Measurements from ENCODE around the gene RUNX2.

RUNX2 gene

DNA sequence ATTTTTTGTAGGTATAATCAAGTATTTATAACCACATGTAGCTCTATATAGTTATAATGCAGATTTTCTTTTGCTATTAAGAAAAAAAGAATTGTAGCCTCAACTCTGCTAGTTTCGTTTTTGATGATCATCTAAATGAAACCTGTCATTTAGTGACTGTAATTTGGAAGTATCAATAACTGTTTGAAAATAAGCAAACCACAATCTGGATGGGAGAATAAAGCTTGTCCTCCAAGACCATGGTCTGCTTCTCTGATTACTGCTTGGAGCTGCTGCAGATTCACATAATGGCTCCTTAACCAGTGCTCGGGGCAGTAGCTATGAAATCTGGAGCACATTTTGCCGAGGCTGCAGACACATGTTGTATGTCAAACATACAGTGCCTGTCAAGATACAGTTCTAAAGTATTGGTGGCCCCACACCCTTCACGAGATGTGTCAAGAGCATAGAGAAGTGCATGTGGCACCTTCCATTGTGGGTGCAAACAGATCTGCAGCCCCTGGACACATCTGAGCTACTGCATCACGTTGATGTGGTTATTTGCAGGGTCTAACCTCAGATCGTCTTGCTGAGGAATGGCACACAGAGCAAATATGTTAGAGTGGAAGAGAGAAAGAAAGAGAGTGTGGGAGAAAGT lies 305.3 kb downstream of the RUNX2 start:
- DNase-seq: no peak

DNA sequence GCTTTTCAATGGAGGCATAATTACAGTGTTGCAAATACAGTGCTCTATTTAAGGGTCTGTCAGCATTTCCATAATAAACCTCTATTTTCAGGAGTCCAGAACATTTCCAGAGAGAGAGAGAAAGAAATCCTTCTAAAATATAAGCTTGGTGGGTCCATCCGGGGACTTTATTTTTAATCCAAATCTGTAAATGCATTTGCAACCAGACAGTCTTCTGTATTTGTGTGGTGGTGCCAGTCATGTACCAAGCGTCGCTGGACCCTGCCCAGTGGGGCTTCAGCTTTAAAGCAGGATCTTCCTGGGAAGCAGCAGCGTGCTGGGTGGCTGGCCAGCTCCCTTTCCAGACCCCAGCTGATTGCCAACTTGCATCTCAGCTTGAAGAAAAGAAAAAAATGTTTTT lies 306.1 kb downstream of the RUNX2 start:
- no peak for DNase-seq

DNA sequence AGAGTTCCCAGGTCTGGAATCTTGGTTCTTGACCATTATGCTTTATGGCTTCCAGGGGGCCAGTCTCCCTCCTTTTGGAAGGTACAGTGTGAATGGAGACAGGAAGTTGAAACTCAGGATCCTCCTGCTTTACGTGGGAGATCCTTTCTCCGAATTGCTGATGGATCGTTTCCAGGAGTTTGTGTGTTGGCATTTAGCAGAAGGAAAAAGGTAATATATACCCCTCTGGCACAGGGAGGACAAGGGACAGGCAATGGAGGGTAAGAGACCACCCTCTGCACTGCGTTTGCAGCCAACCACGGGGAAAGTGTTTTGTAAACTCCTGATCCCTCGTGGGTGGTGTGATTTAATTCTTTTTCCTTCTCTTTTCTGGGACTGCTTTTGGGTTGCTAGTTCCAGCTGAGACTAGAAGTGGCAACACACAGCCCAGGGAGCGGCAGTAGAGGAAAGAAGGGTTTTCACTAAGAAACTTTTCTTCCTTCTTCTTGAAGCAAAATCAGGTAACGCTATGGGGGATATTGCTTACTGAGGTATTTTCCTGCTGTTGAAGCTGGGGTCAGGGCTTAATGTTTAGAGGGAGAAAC lies 307.2 kb downstream of the RUNX2 start:
- no peak for DNase-seq

DNA sequence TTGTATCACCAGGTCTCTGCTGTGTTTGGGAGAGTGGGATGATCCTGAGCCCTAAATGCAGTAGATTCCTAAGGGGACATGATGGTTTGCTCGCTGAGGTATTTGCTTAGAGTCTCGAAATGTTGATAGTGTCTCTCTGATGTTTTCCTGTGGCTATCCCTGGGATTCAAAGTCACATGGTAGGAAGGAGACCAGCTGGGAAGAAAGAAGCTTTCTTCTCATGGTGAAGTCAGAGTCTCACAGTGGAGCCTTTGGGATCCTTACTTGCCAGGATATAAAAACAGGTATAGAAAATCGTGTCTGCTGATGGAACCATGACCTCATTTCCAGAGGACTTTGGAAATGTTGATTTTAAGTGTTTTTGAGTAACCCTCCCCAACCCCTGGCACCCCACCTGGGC lies 308.9 kb downstream of the RUNX2 start:
- no peak for DNase-seq

DNA sequence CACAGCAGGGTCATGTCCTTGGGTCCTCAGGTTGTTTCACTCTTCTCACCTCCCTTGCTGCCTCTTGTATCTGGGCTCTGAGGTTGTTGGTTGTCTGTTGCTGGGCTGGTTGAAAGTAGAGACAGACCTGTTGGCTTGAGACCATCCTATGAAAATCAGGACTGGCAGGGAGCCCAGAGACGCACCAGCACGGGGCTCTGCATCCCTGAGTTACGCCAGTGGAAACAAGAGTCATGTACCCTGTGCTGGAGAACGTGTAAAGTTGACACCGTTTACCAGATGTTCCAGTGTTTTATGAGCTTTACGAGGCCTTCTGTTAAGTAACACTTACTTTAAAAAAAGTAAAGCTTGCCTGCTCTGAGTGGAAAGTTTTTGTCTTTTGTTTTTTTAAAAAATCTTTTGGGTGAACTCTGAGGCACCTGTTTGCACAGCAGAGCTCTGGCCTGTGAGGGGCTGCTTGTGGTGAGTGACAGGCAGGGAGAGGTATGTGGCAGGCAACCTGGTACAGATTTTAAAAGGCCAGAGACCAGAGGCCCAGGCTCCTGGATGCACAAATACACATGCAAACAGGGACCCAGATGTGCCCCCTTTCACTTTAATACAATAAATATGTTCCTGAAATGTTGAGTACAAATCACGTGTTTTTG lies 309.6 kb downstream of the RUNX2 start:
- DNase-seq: no peak

DNA sequence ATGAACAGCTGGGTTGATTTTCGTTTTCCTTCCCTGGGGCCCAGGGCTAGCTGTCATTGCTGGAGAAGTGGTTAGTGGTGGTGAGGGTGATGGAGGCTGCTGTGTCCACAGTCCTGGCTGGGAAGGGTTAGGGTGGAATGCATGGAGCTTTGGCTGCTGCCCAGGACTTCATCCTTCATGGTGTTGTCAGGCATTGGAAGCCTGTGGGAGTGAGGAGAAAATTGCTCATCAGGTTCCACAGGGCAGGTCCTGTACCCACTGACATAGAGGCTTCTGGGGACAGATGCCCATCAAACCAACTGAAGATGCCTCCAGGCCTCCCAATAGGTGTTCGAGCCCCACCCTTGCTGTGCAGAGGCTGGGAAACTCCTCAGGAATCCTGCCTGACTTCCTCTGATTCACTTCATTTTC lies 312.0 kb downstream of the RUNX2 start:
- DNase-seq: no peak

DNA sequence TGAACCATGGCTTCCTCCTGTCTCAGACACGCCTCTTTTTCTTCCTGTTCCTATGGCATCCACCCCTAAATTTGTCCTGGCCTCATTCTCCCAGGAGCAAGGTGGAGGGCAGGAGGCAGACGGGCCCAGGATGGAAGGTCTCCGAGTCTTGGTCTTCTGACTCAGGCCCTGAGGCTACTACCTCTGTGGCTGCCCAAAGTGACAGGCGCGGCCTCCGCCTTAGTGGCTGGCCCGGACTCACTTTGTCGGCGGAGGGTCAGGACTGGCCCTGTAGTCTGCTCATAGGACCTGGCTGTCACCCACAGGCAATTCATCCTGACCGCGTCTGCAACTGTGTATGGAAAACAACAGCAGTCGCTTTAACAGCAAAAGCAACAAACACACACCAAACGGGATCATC lies 312.7 kb downstream of the RUNX2 start:
- no peak for DNase-seq

DNA sequence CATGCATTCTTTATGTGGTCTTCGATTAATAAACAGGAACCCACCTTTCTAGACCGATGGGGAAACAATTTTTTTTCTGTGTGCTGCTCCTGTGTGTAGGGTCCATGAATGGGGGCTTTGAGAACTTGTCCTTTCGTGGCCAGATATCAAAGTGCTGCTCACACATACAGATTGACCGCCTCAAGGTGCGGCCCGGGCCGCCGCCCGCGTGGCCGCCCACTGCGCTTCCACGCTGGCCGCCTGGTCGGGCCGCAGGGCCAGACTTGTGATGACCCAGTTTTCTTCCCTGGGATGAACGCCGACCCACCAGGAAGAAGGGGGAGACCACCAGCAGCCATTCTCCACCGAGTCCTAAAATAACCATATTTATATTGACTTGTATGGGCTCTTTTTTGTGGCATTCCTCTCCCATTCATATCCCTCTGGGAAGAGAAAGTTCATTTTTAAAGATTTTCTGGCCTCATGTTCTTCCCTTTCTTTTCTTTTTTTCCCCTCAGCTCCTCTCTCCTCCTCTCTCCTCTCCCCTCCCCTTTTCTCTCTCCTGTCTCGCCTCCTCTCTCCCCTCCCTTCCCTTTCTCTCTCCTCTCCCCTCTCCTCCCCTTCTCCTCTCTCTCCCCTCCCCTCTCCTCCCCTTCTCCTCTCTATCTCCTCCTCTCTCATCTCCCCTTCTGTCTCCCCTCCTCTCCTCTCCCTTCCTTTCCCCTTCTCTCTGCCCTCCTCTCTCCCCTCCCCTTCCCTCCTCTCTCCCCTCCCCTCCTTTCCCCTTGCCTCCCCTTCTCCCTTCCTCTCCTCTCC lies 314.4 kb downstream of the RUNX2 start:
- DNase-seq: no peak

DNA sequence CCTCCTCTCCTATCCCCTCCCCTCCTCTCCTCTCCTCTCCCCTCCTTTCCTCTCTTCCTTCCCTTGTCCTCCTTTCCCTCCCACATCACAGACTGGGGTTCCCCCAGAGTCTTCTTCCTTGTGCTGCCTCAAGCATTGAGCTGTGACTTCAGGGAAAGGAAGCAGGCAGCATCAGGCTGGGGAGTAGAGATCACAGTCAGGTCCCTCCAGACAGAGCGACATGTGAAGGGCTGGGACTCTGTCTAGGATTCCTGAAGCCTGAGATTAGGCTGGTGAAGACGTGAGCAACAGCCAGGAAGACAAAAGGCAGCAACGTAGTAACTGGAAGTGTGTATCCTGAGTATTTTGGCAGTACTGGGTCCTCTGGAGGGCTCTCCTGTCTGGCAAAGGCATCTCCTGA lies 315.0 kb downstream of the RUNX2 start:
- DNase-seq: no peak

DNA sequence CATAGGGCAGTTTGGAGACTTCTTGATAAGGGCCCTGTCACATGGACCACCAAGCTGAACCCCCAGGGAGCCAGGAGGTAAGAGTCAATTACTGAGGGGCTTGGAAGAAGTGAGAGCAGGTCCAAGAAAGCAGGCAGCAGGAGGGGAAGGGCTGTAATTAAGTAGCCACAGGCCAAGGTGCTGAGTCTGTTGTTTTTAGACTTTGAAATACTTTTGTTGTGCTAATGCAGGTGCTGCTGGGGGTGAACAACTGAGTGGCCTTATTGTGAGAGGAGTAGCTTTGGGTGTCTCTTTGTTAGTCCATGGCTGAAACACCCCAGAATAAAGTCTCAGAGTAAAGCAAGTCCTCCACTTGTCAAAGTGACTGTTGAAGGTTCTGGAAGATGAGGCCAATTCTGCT lies 316.6 kb downstream of the RUNX2 start:
- DNase-seq: no peak

DNA sequence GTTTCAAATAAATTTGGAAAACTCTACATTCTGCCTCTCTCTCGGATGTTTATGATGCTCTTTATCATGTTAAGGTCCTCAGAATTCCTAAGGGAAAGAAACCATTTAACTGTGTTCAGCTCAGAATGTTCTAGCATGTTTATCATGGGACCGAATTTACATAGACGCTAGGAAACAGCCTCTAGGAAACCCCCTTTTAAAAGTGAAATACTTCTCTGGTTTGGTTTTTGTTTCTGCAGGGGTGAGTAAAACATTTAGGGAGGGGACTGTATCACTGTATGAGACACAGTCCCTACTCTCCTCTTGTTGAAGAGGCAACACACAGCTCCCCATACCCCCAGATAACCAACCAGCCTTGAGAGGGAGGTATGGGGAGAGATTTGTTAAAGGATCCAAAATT lies 317.2 kb downstream of the RUNX2 start:
- DNase-seq: no peak

DNA sequence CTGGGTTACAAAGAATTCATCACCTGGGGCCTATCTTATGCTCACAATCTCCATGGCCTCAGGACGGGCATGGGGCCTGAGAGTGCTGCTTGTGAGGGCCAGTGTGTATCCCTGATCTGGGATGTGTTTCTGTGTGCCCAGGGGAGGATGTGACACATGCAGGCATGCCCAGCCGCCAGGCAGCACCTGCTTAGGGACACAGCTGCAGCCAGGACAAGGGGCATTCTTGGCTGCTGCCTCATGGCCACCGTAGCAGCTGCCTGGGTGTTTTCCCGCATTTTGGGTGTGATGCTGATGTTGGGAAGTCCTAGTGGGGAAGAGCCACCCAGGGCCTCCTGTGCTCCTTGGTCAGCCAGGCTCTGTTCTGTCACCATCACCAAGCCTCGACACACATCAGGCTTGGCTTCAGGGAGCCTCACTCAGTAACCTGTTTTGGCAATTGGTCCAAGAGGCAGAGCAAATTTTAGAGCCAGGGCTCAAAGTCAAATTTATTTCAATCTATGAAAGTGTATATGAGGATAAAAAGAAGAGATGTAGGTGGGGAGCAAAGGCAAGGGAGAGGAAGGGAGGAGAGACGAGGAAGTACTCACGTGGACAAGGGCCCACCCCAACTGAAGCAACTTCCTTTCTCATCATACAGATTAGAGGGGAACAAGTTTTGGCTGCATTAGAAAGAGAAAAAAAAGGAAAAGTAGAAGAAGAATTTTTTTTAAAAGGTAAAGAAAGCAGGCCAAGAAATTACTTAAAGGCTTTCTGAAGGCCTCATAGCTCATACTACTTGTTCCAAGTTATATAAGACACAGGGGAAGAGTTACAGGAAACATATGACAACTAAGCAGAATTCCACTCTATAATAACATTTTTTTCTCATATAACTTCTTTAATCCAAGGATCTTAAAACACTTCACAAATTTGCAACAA lies 319.5 kb downstream of the RUNX2 start:
- peak; percentile 39 for DNase-seq

DNA sequence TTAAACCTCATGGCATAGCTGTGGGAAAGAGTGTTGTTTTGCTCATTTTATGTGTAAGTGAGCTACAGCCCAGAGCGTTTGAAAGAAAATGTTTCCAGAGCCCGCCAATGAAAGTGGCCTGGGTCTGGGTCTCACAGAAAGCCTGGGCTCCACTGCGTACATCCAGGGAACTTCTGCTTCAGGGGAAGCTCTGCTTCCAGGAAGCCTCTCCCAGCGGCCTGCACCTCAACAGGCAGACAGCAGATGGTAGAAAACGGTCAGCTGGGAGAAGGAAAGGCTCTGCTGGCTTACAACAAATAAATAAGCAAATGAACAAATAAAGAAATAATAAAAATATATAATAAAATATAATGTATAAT lies 320.1 kb downstream of the RUNX2 start:
- DNase-seq: no peak

DNA sequence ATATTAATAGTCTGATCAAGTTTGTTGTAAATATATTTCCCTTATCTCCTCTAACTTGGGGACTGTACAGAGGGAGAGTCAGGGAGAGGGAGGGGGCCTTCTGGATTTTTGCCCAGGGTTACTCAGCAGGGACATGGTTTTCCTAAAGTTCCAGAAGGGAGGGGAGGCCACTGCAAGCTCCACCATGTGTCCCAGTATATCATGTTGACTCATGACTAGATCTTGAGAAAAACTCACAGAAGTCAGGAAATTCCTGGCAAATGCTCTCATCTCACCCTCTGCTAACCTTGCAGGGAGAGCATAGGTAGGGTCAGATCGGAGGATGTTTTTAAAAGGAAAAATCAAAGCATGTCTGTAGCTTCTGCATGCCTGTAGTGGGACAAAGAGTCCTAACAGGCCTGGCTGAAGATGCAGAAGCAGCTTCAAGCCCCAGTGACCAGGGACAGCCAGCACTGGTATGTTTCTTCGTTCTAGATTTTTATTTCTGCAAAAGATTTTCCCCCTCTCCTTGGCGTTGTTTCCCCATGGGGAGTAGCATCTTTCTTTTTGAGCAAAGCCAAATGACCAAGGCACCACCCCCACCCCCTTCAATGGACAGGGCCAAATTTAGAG lies 322.5 kb downstream of the RUNX2 start:
- DNase-seq: no peak

DNA sequence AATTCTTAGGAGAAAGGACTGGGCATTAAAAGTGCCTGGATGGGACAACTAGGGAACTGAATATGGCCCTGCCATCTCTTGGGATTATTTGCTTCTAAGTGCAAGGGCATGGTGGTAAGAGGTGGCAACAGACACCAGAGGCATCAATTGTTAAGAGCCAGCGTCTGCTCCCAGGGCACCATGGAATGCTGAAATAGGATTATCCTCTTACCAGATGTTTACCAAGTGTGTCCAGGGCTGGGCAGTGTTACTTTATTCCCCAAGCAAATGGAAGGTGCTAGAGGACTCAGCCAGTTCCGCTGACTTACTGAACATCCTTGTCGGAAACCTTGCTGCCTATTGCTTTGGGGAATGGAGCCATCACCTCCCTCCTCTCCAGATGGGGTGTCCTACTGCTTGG lies 323.2 kb downstream of the RUNX2 start:
- no peak for DNase-seq

DNA sequence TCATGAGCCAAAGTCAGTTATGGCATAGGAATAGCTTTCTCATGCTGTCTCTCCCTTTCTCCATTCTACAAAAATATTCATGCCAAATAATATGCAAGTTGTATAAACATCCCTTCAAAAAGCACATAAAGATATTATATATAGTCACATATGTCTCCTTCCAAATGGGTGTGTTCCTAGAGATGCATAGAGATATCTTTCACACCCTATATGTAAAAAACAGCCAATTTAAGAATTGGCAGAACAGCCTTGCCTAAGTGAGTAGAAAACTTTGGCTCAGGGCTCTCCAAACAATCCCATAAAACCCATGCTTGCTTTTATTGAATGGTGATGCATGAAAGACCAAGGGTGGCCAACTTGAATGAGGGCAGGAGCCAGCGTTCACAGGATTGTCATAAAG lies 324.3 kb downstream of the RUNX2 start:
- no peak for DNase-seq

DNA sequence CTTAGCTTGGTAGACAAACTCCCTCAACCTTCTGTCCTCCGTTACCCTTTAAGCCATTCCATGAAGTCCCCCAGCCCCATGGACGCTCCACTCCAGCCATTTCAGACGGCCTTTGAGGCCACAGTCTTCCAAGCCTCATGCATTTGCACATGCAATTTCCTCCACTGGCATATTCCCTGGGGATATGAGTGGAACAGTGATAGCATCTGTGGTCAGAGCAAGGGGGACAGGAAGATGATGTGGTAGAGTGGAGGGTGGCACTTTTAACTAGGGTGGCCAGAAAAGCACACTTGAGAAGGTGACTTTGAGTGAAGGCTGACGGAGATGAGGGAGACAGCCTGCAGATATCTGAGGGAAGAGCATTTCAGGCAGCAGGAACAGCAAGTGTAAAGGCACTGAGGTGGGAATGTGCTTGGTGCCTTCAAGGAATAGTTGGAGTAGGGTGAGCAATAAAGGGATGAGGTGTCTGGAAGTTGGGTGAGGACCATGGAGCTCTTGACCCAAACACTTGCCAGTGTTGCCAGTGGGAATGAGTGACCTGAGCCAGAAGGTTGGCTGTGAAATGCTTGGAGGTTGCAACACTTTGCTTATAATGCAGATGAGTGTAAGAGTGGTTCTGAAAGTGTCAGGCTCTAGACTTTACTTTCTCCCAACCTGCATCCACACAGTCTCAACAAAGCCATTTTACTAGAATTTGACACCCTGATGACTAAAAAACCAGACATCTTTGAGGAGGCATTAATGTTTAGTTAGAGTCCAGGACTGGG lies 325.2 kb downstream of the RUNX2 start:
- DNase-seq: no peak

DNA sequence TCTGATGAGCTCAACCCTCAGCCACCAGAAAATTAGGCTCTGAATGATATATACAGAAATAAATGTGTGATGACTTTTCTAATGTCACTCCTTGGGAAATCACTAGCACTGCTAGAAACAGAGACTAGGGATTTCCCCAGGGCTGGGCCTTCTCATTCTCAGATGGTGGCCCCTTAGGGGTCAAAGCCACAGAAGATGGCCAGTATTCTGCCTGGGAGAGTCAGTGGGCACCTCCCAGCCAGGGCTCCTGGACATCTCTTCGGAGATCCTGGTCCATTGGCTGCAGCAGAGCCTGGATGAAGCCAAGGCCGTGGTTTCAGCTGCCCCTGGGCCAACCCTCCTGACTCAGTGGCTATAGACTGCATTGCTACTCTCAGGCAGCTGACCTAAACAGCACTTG lies 326.5 kb downstream of the RUNX2 start:
- DNase-seq: no peak

DNA sequence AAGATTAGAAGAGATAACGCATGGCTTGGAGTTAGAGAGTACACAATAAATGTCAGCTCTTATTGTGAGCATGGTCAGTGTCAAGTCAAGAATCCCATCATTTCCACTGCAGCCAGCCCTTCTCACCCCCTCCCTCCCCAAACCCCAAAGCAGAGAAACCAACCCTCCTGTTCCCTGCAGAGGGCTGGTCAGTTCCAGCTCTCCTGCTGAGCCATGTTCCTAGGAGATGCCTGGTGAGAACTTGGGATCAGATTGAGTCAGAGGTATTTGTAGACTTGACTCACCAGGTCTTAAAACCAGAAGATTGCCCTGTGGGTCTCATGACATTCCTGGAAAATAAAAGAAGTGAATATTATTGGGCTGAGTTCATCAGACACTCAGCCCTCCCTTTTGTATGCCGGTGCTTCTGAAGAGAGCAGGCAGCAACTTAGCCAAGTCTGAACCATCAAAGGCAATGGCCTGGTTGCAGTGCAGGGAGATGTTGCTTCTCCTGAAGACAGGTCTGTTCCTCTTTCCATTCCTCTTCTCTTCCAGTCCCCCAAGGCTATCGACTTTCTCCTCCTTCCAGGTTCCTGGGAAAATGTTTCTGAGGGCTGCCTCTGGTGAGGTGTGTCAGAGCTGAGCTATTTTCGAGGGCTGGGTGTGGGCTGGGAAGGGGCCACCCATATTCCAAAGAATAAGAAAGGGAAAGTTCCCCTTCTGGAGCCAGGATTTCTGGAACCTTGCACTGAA lies 327.8 kb downstream of the RUNX2 start:
- DNase-seq: no peak

DNA sequence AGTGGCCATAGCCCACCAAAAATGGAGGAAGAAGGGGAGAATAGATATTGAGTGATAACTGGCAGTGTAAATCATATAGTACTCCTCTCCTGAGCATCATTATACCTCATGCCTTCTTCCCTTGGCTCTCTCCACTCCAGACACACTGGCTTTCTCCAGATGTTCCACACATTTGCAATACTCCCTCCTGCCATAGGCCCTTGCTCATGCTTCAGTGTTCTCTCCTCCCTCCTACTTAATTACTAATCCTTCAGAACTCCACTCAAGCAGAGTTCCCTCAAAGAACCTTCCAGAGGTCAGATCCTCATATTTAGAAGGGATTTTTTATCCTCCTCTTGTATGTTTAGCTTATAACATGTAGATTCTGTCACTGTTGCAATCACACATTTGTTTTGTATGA lies 329.1 kb downstream of the RUNX2 start:
- no peak for DNase-seq

DNA sequence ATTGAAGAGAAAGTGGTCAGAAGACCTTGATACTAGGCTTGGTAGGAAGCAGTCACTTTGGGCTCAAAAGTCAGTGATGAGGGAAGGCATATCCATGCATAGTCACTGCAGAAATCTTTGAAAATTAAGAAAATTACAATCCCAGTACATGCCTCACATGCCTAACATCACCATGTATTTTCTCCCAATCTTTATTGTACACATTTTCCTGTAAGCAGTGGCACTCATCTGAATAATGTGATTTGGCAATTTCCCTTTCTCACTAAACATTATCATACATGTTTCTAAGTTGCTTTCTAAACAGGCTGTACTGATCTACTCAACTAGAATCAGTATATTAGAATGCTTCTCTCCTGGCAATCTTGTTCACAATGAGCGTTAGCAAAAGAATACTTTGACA lies 330.3 kb downstream of the RUNX2 start:
- no peak for DNase-seq

Data from KG1 (cell line).